Measurements from ENCODE around the gene S100A9.
"Not testable (repeated sequence)": the region's sequence is repeated elsewhere in the genome, so short reads cannot be mapped to it uniquely, and the experiment has no call there.

Gene S100A9

GRCh38 chr1:153345187-153346076 lies 12.2 kb upstream of the S100A9 start:
- no peak for DNase-seq (ENCODE audit: low read depth)

- no peak for DNase-seq (ENCODE audit: low read depth)
Observed at GRCh38 chr1:153346077-153346723, 11.5 kb upstream of the S100A9 start.

- not testable (repeated sequence) for DNase-seq (ENCODE audit: low read depth)
Observed at GRCh38 chr1:153347049-153347448, 10.6 kb upstream of the S100A9 start.

- no peak for DNase-seq (ENCODE audit: low read depth)
Observed at GRCh38 chr1:153347856-153348255, 9.8 kb upstream of the S100A9 start.

- no peak for DNase-seq (ENCODE audit: low read depth)
Observed at GRCh38 chr1:153348511-153349362, 8.9 kb upstream of the S100A9 start, which contains the start of gene PGLYRP4. PGLYRP4 (minus strand) TSS chr1:153348841; CDS start chr1:153347932, 909 bp downstream.

- DNase-seq (ENCODE audit: low read depth) = no peak
Observed at GRCh38 chr1:153349363-153350320, 8.0 kb upstream of the S100A9 start.

- no peak for DNase-seq (ENCODE audit: low read depth)
Observed at GRCh38 chr1:153350321-153350957, 7.2 kb upstream of the S100A9 start.

GRCh38 chr1:153352523-153352922 lies 5.1 kb upstream of the S100A9 start:
- DNase-seq (ENCODE audit: low read depth) = peak; percentile 21

- no peak for DNase-seq (ENCODE audit: low read depth)
Observed at GRCh38 chr1:153353226-153353947, 4.3 kb upstream of the S100A9 start.

- DNase-seq (ENCODE audit: low read depth) = no peak
Observed at GRCh38 chr1:153354515-153355193, 3.0 kb upstream of the S100A9 start.

GRCh38 chr1:153355445-153356071 lies 2.1 kb upstream of the S100A9 start:
- DNase-seq (ENCODE audit: low read depth) = peak; percentile 8

- DNase-seq (ENCODE audit: low read depth) = no peak
Observed at GRCh38 chr1:153356392-153357075, 1.1 kb upstream of the S100A9 start.

- DNase-seq (ENCODE audit: low read depth) = no peak
Observed at GRCh38 chr1:153357076-153357852, 390 bp upstream of the S100A9 start.

GRCh38 chr1:153358691-153358975 lies 979 bp downstream of the S100A9 start:
- no peak for DNase-seq (ENCODE audit: low read depth)

- DNase-seq (ENCODE audit: low read depth) = no peak
Observed at GRCh38 chr1:153359241-153359640, 1.6 kb downstream of the S100A9 start.

- DNase-seq (ENCODE audit: low read depth) = no peak
Observed at GRCh38 chr1:153360190-153360589, 2.5 kb downstream of the S100A9 start.

- no peak for DNase-seq (ENCODE audit: low read depth)
Observed at GRCh38 chr1:153360592-153361479, 3.2 kb downstream of the S100A9 start.
